Measurements from ENCODE around the gene SAPCD2.

The SAPCD2 gene

GRCh38 chr9:137077758-137078693 is 7.7 kb upstream of the SAPCD2 start:
- ChIA-PET POLR2A (interaction anchor here (0.5 to 0.6 kb wide), 2 partner anchors 158 to 341 kb away, joined by 4 to 6 read pairs; no protein-coding TSS in a partner anchor), CTCF (interaction anchor here (2.6 to 3.6 kb wide), 2 partner anchors 10 to 43 kb away, joined by 9 to 17 read pairs; no protein-coding TSS in a partner anchor)
- no peak for TF ChIP-seq CTCF (IDR thresholded peaks at IDR 0.05; ENCODE audit: control extremely low read depth, extremely low read depth, low read depth, missing control alignments)
- no peak for DNase-seq (ENCODE audit: extremely low spot score)

GRCh38 chr9:137077010-137077747 is 6.8 kb upstream of the SAPCD2 start, which contains the start of gene UAP1L1:
Gene UAP1L1 (plus strand): TSS chr9:137077517. CDS start chr9:137077533, 16 bp downstream.
- ChIA-PET POLR2A (interaction anchor here (0.6 to 0.9 kb wide), 2 partner anchors 43 to 340 kb away, joined by 3 to 4 read pairs; no protein-coding TSS in a partner anchor), CTCF (interaction anchor here (1.0 to 3.6 kb wide), 10 partner anchors 9 to 160 kb away, joined by 3 to 17 read pairs (median 5); no protein-coding TSS in a partner anchor)
- no peak for TF ChIP-seq CTCF (IDR thresholded peaks at IDR 0.05; ENCODE audit: control extremely low read depth, extremely low read depth, low read depth, missing control alignments)
- DNase-seq (ENCODE audit: extremely low spot score) = peak; percentile 88

GRCh38 chr9:137076636-137077009 is 6.3 kb upstream of the SAPCD2 start:
- ChIA-PET POLR2A (interaction anchor here (0.9 kb wide), 1 partner anchor 42 kb away, joined by 3 read pairs; no protein-coding TSS in a partner anchor), CTCF (interaction anchor here (1.0 to 3.6 kb wide), 10 partner anchors 9 to 160 kb away, joined by 3 to 17 read pairs (median 5); no protein-coding TSS in a partner anchor)
- TF ChIP-seq CTCF (IDR thresholded peaks at IDR 0.05; ENCODE audit: control extremely low read depth, extremely low read depth, low read depth, missing control alignments) = no peak
- no peak for DNase-seq (ENCODE audit: extremely low spot score)

GRCh38 chr9:137075275-137075775 is 5.0 kb upstream of the SAPCD2 start:
- POLR2A ChIA-PET = no interaction called here
- CTCF ChIA-PET = interaction anchor here (1.2 to 3.6 kb wide), 3 partner anchors 8 to 161 kb away, joined by 5 to 17 read pairs (median 7); no protein-coding TSS in a partner anchor
- no peak for TF ChIP-seq CTCF (IDR thresholded peaks at IDR 0.05; ENCODE audit: control extremely low read depth, extremely low read depth, low read depth, missing control alignments)
- no peak for DNase-seq (ENCODE audit: extremely low spot score)

- POLR2A ChIA-PET = no interaction called here
- CTCF ChIA-PET = interaction anchor here (1.2 to 3.6 kb wide), 3 partner anchors 7 to 162 kb away, joined by 5 to 17 read pairs (median 7); no protein-coding TSS in a partner anchor
- DNase-seq (ENCODE audit: extremely low spot score) = no peak
- no peak for TF ChIP-seq CTCF (IDR thresholded peaks at IDR 0.05; ENCODE audit: control extremely low read depth, extremely low read depth, low read depth, missing control alignments)
These were observed 4.4 kb upstream of the SAPCD2 start for GRCh38 chr9:137074657-137075274.

Measured in GM10248 (cell line).